GM12878 (cell line): ENCODE results near the gene NECTIN1.

Source experiments
- FOS ChIP-seq: IDR thresholded peaks from 3 replicates; pipeline ENCODE4 v1.6.1; 2011; ENCODE audit warnings: borderline replicate concordance; ENCODE audit not compliant: insufficient read length; ENCODE audit errors: extremely low read depth
- FOXM1 ChIP-seq: IDR thresholded peaks from 2 replicates; pipeline ENCODE4 v1.6.1; 2012; ENCODE audit warnings: low read depth, mild to moderate bottlenecking, inconsistent platforms, low read length, moderate library complexity
- TF ChIP-seq, protein P1 (sequence below): IDR thresholded peaks from 2 replicates; pipeline ENCODE4 v1.6.1; 2011; ENCODE audit warnings: borderline replicate concordance, low read depth, mild to moderate bottlenecking, moderate library complexity, mixed read lengths, low read length; ENCODE audit not compliant: insufficient read depth; ENCODE audit errors: extremely low read length
- TF ChIP-seq, protein P2 (sequence below): IDR thresholded peaks from 2 replicates; pipeline ENCODE4 v1.6.1; 2012; ENCODE audit warnings: low read depth, low read length, improper control_type of control experiment

DNA sequence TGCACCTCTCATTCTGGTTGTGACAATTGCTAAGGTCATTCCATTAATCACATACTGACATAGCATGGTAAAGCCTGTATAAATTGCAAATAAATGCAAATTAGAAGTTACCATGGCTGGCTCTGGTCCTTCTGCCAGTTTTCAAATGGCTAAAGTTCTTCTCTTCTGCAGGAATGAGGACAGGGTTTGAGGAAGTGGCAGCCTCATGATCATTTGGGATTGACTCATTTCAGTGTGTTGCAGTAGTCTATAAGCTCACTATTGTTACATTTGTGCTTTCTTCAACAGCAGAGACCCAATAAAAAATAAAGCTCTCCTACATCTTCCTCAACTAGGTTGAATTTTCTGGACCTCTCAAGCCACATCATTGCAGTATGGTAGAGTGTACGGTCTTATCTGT, 60.3 kb downstream of the NECTIN1 start:
- TF ChIP-seq, protein P1, sequence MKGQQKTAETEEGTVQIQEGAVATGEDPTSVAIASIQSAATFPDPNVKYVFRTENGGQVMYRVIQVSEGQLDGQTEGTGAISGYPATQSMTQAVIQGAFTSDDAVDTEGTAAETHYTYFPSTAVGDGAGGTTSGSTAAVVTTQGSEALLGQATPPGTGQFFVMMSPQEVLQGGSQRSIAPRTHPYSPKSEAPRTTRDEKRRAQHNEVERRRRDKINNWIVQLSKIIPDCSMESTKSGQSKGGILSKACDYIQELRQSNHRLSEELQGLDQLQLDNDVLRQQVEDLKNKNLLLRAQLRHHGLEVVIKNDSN: no peak
- TF ChIP-seq FOXM1 (no peak), FOS (no peak)
- TF ChIP-seq, protein P2, sequence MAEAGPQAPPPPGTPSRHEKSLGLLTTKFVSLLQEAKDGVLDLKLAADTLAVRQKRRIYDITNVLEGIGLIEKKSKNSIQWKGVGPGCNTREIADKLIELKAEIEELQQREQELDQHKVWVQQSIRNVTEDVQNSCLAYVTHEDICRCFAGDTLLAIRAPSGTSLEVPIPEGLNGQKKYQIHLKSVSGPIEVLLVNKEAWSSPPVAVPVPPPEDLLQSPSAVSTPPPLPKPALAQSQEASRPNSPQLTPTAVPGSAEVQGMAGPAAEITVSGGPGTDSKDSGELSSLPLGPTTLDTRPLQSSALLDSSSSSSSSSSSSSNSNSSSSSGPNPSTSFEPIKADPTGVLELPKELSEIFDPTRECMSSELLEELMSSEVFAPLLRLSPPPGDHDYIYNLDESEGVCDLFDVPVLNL: no peak
